GM18873 (cell line): ENCODE data around the gene BMX.

Experiments used
- ATAC-seq: cut with Tn5 transposase; IDR thresholded peaks from one replicate; pipeline ENCODE4 v1.9.1; 2021; ENCODE audit warnings: mild to moderate bottlenecking, moderate library complexity, moderate number of reproducible peaks; ENCODE audit not compliant: unreplicated experiment, low FRiP score

Gene BMX

DNA sequence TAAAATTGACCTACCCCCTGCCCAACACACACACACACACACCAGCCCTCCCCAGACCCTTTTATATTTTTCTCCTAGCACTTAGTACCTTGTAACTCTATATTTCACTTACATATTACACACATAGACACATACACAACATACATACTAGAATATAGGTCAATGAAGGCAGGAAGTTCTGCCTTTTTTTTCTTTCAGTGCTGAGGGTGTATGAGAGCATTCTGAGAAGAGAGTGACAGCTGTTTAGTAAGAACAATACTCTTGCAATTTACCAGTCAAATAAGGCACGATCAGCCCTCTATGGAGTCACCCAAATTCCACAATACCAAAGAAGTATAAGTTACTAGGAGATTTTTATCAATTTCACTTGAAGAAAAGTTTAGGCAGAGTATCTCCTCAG is 66.7 kb downstream of the BMX start:
- no peak for ATAC-seq

DNA sequence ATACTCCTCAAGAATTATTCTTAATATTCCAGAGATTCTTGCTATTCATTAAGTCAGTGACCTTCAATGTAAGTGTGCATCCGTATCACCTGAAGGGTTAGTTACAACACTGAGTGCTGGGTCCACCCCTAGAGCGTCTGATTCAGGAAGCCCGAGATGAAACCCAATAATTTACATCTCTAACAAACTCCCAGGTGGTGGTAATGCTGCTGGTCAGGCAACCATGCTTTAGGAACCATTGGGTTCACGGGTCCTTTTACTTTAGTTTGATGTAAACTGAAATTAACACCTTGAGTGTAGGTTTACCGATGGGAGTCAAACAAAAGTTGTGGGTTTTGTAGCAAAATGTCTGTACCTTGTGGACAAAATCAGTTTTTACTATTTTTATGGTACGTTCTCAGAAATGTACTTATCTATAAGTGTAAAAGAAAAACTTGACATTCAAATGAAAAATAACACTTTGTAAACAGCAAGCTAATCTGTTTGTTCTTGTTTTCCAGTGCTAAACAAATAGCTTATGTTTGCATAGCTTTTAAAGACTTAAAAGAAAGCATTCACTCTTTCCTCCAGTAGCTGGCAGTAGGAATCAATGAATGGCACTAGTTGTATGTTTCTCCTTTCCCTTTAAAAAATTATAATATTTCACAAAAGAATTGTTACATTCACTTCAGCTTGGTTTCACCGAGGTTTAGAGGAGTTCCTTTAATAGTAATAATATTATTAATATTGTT is 67.4 kb downstream of the BMX start:
- ATAC-seq: no peak

DNA sequence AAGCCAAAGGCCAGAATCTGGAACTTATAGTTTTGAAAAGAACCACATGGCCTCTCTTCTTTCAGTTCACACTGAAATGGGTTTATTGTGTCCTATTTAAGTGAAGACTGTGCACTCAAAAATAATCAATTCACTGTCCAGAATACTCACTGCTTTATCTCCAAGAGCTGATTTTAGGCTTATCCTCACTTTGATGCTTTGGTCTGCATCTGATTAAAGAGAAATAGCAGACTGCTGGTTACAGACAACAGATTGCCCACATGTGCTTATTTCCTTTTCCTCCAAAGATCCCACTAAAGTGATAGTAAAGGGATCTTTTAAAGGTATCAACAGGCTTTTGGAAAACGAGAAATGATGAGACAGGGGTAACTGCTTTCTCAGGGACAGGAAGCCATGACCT is 69.5 kb downstream of the BMX start:
- no peak for ATAC-seq

DNA sequence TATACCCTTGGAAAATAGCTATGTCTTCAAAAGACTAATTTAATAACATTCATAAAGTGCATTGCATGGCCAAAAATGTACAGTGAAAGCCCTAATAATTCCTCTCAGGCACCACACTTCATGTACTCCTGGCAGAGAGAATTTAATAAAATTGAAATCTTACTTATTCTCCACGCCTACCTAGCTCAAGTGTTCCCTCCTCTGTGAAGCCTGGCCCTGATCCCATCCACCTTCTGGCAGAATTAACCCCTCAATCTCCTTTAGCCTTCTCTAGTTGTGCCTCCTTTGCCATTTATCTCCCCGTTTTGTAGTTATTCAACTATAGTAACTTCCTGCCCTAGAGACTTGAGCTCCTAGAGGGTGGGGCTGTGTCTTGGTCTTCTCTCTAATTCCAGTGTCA is 73.4 kb downstream of the BMX start:
- ATAC-seq: no peak

DNA sequence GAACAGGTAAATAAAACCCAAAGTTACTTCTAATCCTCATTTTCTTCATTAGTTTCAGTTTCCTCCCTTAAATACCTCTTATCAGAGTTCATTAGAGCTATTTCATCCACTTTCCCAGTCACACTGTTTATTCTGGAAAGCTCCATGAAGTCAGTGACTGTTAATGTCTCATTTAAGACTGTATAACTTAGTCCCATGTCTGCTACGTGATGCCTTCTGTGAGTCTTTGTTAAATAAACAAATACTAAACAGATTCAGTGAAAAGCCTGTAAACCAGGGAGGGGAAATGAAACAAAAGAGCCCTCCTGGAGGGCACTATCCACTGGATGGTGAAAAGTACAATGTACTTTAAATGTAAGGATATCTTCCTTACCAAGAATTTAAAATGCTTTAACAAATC is 75.4 kb downstream of the BMX start:
- no peak for ATAC-seq

DNA sequence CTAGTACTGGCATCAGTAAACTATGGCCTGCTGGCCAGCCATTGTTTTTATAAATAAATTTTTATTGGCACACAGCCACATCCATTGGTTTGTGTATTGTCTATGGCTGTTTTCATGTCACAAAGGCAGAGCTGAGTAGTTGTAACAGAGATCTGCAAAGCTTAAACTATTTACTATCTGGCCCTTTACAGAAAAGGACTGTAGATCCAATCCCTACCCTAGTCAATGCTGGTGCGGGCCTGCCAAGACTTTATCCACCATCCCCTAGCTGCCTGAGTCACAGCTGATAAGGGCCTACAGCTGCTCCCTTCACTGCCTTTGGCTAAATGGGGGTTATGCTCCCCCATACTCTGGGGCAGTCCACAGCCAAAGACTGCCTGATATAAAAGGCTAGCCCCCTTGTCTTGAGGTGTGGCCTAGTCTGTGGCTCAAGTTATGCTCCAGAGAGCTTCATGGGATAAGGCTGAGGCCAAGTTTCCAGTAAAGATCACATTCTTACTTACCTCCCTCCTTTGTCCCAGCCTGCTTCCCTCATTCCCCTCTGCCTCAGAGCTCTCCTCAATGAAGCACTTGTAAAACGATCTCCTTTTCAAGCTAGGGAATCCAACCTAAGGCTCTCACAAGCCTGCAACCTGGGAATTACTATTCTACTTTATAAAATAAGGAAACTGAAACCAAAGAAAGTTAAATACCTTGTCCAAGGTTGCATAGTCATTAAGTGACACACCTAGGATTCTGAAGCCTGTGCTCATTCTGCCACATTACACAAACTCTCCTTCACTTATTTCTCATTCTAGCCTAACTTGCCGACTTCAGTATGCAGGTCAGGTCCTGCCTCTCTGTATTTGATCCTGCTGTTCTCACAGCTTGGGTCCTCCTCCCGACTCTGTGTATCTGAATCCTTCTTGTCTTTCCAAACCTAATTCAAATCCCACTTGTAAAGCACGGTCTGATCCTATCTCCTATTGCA is 79.5 kb downstream of the BMX start:
- no peak for ATAC-seq

DNA sequence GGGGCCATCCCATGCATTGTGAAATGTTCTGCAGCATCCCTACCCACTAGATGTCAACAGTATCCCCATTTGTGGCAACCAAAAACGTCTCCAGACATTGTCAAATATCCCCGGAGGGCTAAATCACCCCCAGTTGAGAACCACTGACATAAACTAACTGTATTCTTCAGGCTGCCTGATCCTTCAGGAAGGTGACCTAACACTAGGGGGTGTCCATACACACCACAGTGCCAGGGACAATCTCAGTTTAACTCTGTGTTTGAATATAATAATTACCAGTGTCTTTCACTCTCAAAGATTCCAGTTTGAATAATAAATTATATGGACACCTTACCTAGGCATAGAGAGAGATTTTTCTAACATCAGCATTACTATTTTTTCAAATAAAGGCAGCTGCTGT is 93.8 kb downstream of the BMX start:
- ATAC-seq: no peak

DNA sequence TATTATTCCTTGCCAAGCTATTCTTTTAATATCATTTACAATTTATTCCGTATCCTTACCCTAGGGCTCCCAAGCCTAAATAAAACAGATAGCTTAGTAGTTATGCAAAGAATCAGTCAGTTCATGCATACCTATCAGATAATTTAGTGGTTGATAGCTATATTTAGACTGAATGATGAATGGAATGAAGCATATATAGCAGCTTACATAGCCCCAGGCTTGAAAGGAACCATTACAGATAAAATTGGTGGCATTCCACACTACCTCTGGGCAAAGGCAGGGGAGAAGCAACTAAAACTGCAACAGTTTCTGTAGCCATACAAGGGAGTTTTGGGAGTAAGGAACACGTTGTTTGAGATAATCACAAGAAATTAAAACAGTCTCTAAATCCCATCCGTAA is 97.4 kb downstream of the BMX start:
- no peak for ATAC-seq

DNA sequence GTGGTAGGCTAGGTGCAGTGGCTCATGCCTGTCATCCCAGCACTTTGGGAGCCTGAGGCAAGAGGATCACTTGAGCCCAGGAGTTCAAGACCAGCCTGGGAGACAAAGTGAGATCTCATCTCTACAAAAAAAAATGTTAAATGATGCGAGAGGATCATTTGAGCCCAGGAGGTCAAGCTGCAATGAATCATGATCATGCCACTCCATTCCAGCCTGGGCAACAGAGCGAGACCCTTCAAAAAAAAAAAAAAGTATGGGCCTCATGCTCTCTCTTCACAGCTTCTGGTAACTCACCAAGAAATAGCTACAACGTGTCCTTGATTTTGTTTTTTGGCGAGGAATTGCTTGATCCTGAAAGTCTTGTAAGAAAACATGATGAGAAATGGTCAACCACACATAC is 98.9 kb downstream of the BMX start:
- no peak for ATAC-seq

DNA sequence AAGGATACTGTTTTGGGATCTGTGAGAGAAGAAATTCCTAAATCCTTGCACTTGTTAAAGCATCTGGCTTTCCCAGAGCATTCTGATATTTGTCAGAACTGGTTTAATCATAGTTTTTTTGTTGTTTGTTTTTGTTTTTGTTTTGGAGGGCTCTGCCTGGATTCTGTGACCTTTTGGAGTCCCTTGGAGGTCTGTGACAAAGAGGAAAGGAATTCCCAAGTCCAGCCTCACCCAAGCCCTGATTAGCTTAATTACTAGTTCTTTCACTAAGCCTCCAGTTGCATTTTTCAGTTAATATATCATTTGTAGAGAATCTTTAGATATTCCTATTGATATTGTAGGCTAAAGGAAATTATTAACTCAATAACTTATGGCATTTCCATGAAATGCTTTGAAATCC is 99.4 kb downstream of the BMX start:
- ATAC-seq: no peak

DNA sequence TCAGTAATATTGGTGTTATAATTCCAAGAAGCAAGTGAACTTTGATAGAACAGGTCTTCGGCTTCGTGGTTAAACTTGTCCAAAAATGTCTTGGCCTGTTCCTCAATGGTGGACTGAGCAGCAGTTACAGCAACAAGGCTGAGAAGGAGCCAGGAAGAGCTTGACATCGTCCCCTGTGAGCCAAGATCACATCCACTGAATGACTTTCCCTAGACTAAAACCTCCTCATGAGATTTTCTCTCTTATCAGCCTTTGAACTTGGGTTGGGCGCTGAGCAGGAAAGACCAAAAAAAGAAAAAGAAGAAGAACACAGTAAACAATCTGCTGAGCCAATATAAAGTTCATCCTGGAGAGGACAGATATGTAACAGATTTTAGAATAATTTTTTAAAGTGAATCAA is 100.1 kb downstream of the BMX start, which contains the start of gene ACE2:
ACE2 (minus strand) TSS at position 216 of the 400 bp plus-strand sequence; CDS start at position 167, 49 bp downstream.
- ATAC-seq: no peak

DNA sequence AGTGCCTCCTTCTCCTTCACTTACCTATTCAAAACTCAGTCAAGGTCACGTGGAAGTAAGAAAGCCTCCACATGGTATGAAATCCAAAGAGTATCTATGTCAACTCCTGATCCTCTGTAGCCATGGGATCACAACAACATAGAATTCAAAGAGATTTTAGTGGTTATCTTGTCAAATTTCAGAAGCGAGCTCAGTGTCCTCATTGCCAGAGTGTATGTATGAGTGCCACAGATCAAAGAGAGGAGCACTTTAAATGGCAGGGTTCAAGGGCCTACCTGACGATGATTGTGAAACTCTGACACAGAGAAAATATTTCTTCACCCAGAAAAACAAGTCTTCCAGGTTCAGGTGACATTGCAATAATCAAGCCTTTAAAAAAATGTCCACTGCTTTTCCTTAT is 101.3 kb downstream of the BMX start:
- ATAC-seq: no peak

DNA sequence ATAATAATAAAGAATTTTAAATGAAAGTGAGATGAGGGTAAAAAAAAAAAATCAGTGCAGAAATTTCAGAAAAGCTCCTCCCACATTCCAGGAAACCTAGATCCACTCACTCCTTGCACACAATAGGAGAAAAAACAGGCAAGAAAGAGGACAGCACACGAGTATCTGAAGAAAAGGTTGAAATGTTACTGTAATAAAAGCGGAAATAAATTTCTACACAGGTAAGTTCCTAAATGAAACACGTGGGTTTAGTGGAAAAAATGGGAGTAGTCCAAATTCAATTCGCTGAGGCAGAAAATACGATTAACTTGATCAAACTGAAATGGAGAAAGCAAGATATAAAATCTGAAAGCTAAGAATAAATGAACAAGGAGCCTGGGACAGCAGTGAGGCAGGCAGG is 102.2 kb downstream of the BMX start:
- no peak for ATAC-seq

DNA sequence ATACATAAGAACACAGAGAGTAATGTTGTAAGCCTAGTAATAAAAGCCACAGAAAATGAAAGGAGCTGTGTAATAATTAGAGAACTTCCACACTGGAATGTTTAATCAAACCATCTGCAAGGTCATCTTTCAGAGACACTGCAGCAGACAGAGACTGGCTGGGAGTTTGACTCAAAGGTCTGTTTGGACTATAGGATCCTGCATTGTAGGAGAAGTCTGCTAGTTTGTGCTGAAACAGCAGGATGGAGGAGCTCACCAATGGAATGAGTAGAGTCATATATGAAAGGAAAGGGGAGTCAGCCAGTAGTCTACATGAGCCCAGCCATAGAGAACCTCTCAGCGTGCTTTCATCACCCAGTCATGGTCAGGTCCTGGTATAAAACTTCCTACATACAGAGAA is 104.6 kb downstream of the BMX start:
- no peak for ATAC-seq
